HTERT RPE-1 (cell line): ENCODE measurements around the gene FNDC11.
"Not testable (repeated sequence)": the region's sequence is repeated elsewhere in the genome, so short reads cannot be mapped to it uniquely, and the experiment has no call there.

ENCODE experiments used
- in situ Hi-C: fragments of 300-500 bp; cut with MboI; formaldehyde crosslinking; loops from 4 replicates; pipeline ENCODE4 v1.14.3; 2020; ENCODE audit warnings: low sequenced_read_pairs

Gene FNDC11

DNA sequence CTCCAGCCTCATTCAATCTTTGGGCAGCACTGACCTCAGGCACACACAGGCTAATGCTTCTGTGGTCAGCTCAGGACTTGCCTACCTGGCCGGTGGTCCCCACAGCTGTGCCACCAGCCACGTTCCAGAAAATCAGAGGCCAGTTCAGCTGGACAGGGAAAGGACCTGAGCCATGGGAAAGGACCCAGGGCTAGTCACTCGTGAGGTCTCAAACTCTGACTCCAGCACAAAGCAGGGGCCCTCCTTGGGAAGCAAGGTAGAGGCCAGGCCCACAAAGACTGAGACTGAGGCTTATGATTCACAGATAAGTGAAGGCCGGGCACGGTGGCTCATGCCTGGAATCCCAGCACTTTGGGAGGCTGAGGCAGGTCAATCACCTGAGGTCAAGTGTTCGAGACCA is 42.5 kb downstream of the FNDC11 start:
- in situ Hi-C loops = no loop called here

DNA sequence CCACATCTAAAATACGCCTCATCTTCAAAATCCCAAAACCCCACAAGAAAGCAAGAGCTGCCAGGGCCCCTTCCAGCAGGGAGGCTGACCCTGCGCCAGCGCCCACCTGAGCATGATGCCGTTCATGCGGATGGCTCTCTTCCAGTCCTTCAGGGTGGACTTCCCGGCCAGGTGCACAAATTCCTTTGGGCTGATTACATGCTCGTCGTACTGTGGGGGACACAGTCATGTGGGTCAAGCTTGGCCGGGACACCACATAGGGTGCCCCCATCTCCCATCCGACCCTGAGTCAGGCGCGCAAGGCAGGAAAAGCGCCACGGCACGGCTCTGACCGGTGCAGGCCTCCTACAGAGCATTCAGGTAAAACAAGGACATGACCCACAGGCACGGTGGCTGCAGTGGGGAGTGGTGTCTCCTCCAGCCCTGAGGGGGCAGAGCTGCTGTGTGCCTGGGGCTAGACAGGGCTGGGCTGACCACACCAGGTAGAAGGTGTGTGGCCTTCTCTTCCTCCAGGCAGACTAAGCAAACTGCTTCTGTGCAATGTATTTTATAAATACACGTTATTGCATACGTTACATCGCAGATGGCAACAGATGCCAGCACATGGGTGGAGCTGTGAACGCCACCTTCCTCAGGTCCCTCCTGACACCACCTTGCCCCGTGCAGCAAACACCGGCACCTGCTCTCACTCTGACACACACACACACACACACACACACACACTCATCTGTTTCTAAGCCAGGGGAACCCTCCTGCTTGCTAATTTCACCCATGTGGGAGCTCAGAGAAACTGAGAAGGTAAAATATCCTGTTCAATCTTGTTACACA is 43.9 kb downstream of the FNDC11 start:
- in situ Hi-C loops = no loop called here

DNA sequence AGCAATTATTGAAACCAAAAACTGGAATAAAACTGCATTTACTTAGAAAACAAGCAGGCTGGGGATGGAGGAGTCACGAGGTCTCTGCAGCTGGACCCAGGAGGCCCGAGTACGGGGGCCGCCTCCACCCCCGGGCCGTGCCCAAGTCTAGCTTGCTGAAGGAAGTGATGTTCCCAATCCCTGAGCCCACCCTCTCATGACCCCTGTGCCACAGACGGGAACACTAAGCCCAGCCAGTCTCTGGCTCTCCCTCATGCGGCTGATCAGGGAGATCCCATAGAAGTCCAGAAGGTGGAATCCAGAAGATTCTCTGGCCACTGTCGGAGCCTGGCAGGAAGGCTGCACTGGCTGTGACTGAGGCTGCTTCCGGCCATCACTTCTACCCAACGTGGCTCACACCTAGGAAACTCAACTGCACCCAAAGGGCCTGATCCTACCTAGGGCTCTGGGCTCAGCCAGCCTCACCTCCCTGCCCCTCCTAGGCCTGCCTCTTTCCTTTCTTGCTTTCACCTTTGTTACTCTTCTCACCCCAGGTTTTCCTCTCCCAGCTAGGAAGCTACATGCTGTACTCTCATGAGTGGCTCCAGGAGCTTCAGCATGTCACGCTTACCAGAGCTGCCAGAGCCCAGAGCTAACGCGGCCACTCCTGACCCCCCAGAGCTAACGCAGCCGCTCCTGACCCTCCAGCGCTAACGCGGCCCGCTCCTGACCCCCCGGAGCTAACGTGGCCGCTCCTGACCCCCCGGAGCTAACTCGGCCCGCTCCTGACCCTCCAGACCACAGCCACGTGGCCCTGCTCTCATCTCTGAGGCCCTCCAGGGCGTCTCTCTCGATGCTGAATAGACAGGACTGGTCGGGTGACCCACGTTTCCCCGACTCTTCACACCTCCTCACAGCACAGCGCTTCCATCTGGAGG is 44.8 kb downstream of the FNDC11 start:
- in situ Hi-C loops = no loop called here

DNA sequence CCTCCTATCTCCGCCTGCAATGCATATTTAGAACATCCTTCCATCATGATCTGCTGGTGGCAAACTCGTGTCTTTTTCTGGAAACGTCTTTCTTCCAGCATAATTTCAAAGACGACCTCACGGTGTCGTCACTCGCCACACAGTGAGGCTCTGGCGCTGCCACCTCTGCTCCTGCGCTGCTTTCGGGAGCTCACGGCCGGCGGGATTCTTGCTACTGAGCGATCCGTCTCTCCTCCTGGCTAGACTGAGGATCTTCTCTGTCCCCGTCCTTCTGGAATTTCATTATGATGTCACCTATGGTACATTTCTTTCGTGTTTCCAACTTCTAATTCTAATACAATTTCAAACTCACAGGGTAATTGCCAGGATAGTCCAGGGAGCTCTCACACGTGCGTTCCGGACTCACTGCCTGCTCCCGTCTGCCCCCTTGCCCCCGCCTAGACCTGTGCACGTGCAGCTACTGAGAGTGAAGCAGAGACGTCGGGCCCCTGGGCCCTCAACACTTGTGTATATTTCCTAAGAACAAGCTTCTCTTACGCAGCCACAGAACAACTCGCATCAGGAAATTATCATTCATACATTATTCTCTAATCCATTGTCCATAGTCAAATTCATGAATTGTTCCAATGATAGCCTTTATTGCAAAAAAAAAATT is 45.6 kb downstream of the FNDC11 start:
- in situ Hi-C loops = no loop called here

DNA sequence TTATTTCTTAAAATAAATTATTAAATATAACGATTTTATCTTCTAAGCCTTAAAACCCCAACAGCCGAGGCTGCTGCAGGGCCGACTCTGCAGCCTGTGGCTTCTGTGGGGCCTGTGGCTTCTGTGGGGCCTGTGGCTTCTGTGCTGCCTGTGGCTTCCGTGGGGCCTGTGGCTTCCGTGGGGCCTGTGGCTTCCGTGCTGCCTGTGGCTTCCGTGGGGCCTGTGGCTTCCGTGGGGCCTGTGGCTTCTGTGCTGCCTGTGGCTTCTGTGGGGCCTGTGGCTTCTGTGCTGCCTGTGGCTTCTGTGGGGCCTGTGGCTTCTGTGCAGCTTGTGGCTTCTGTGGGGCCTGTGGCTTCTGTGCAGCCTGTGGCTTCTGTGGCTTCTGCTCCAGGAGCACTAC is 47.7 kb downstream of the FNDC11 start:
- in situ Hi-C loops = not testable (repeated sequence)

DNA sequence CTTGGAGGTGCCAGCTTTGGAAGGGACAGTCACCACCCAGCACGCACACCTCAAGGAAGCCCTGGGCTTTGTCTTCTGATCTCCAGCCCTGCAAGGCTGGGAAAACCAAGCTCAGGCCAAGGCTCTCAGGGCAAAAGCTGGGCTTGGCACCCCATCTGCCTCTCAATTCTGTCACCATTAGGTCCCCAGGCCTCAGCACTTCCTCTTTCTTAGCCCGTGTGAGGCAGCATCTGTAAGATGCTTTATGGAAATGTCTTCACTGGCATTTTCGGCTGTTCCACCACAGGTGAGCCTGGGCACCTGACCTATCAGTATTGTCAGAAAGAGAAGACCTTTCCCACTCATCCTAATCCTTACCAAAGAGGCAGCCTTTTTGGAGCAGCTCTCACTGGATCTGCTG is 48.4 kb downstream of the FNDC11 start:
- in situ Hi-C loops = no loop called here
